Neutrophil (primary cell): ENCODE data around the gene CPLX4.

ENCODE experiments used
- H3K27ac ChIP-seq: fragments of 200-600 bp; sonication (generic); 2 replicates; pipeline ENCODE4 v1.5.1; 2016; ENCODE audit warnings: mild to moderate bottlenecking, moderate library complexity
- H3K27me3 ChIP-seq: fragments of 200-600 bp; sonication (generic); 2 replicates; pipeline ENCODE4 v1.6.0; 2016; ENCODE audit warnings: mild to moderate bottlenecking
- H3K36me3 ChIP-seq: fragments of 200-600 bp; sonication (generic); 2 replicates; pipeline ENCODE4 v1.5.1; 2017
- H3K4me1 ChIP-seq, 2 experiments: fragments of 200-600 bp in 1 of 2; sonication (generic) in 1 of 2; 1 replicate in 1 of 2; 2 replicates in 1 of 2; pipeline versions ENCODE4 v1.5.1 to v1.6.1; 2013 to 2016; ENCODE audit warnings: low read depth in 1 of 2, low read length in 1 of 2, mild to moderate bottlenecking in 1 of 2, moderate library complexity in 1 of 2; ENCODE audit not compliant: control insufficient read depth in 1 of 2, insufficient read depth in 1 of 2
- H3K4me3 ChIP-seq, 2 experiments: fragments of 200-600 bp in 1 of 2; sonication (generic) in 1 of 2; 1 replicate in 1 of 2; 2 replicates in 1 of 2; pipeline ENCODE4 v1.5.1; 2013 to 2016; ENCODE audit warnings: low read depth in 1 of 2, low read length in 1 of 2, mild to moderate bottlenecking in 1 of 2, moderate library complexity in 1 of 2
- H3K9me3 ChIP-seq: fragments of 200-600 bp; sonication (generic); 2 replicates; pipeline ENCODE4 v1.5.1; 2016
- TF ChIP-seq, protein P1 (sequence below): fragments of 200-600 bp; sonication (generic); IDR thresholded peaks from 2 replicates; pipeline ENCODE4 v1.5.1; 2016; ENCODE audit warnings: antibody characterized with exemption

CPLX4 gene

GRCh38 chr18:59273759-59274532 lies 44.5 kb downstream of the CPLX4 start:
- no peak overlapping the region for H3K27ac ChIP-seq
- peaks cover 100% of the 10 kb centered on the region for H3K27me3 ChIP-seq
- TF ChIP-seq, protein P1, sequence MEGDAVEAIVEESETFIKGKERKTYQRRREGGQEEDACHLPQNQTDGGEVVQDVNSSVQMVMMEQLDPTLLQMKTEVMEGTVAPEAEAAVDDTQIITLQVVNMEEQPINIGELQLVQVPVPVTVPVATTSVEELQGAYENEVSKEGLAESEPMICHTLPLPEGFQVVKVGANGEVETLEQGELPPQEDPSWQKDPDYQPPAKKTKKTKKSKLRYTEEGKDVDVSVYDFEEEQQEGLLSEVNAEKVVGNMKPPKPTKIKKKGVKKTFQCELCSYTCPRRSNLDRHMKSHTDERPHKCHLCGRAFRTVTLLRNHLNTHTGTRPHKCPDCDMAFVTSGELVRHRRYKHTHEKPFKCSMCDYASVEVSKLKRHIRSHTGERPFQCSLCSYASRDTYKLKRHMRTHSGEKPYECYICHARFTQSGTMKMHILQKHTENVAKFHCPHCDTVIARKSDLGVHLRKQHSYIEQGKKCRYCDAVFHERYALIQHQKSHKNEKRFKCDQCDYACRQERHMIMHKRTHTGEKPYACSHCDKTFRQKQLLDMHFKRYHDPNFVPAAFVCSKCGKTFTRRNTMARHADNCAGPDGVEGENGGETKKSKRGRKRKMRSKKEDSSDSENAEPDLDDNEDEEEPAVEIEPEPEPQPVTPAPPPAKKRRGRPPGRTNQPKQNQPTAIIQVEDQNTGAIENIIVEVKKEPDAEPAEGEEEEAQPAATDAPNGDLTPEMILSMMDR: no peak
- H3K4me3 ChIP-seq: no peak overlapping the region
- H3K9me3 ChIP-seq: no peaks in the 10 kb centered on the region
- H3K36me3 ChIP-seq: no peaks in the 10 kb centered on the region
- H3K4me1 ChIP-seq: peaks cover 0 to 8% of the 10 kb centered on the region in 2 experiments

DNA sequence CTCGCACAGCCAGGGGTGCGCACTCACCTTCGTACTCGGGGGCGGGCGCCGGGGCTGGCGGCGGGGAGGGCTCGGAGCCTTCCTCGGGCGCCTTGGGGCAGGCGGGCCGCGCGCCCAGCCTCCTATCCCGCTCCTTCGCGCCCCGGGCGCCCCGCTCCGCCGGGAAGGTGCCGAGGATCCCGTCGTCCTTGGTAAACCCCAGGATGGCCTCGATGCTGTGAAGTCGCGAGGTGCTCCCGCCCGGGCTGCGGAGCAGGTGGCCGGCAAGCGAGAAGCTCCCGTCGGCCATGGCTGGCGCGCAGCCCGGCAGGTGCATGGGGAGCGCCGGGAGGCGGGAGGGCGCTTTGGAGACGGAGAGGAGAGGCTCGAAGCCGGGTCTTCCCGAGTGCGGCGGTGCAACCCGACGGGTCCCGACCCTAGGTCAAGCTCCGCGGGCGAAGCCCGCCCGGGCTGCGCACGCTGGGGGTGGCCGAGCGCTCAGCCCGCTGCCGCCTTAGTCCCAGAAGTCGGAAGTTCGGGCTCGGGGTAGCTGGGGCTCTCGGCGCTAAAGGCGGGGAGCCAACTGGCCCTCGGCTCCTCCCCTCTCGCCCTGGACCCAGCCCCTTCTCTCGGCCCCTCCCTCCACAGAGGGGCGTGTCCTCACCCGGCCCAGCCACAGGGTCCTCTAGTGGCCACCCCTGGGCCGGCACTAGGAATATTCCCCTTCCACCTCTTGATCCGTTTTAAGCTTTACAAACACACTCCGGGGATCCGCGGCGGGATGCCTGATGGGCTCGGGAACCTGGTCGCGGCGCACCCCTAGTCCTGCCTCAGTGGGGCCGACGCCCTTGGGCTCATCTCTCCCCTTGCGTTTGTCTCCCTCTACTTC lies 45.3 kb downstream of the CPLX4 start, which contains the start of gene RAX:
TSS of gene RAX (minus strand) at position 564 of the 868 bp plus-strand sequence. CDS start at position 316, 248 bp downstream.
- Histone ChIP-seq H3K27me3 (peaks cover 100% of the 10 kb centered on the region), H3K9me3 (no peaks in the 10 kb centered on the region), H3K36me3 (no peaks in the 10 kb centered on the region), H3K27ac (no peak within 1 kb of the TSS), H3K4me1 (peaks cover 0 to 8% of the 10 kb centered on the region in 2 experiments), H3K4me3 (no peak within 1 kb of the TSS)
- TF ChIP-seq, protein P1: no peak

GRCh38 chr18:59272221-59272888 lies 46.1 kb downstream of the CPLX4 start:
- Histone ChIP-seq H3K4me3 (no peak overlapping the region), H3K27me3 (peaks cover 100% of the 10 kb centered on the region), H3K27ac (no peak overlapping the region), H3K36me3 (no peaks in the 10 kb centered on the region), H3K9me3 (no peaks in the 10 kb centered on the region), H3K4me1 (peaks cover 0 to 8% of the 10 kb centered on the region in 2 experiments)
- TF ChIP-seq, protein P1: no peak

GRCh38 chr18:59271606-59272220 lies 46.7 kb downstream of the CPLX4 start:
- Histone ChIP-seq H3K9me3 (no peaks in the 10 kb centered on the region), H3K4me1 (peaks cover 0 to 8% of the 10 kb centered on the region in 2 experiments), H3K27ac (no peak overlapping the region), H3K36me3 (no peaks in the 10 kb centered on the region), H3K27me3 (peaks cover 100% of the 10 kb centered on the region), H3K4me3 (no peak overlapping the region)
- TF ChIP-seq, protein P1: no peak

DNA sequence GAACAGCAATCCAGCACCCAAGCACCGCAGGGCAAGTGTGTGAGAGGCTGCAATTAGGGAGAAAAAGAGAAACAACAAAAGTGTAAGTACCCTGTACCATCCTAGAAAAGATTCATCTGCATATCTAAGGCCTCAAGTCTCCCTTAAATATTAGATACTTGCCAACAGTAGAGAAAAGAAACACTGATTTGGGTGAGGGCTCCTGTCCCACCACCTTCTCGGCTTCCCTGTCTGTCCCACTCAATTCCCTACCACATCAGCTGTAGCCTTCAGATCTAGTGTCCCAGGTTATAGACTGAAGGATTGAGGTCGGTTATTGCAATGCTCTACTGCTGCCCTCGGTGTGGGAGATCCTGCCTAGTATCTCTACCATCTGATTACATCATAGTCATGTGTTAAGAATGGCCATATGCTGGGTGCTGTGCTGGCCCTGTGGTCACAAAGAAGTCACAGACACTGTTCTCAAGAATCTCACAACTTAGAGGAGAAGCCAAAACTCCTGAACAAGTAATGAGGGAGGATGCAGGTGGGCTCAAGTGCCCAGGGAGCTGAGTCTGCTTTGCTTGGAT lies 47.7 kb downstream of the CPLX4 start:
- H3K4me3 ChIP-seq: no peak overlapping the region
- no peaks in the 10 kb centered on the region for H3K36me3 ChIP-seq
- H3K27ac ChIP-seq: no peak overlapping the region
- H3K4me1 ChIP-seq: peaks cover 0 to 8% of the 10 kb centered on the region in 2 experiments
- peaks cover 100% of the 10 kb centered on the region for H3K27me3 ChIP-seq
- H3K9me3 ChIP-seq: no peaks in the 10 kb centered on the region
- TF ChIP-seq, protein P1: no peak
